Stomach (tissue), 9 donors: ENCODE measurements around the gene FMO5. TPM values are rescaled to one million over a fixed set of nuclear protein-coding genes. Genes with fewer than 3 reads are reported as not detected.

Experiments
- DNase-seq, 2 donors: peaks; one replicate each; pipeline versions ENCODE4 v3.0.0 to v3.0.0-alpha.2; 2013 to 2019
- H3K27ac ChIP-seq, 5 donors: fragments of 200-600 bp in 4 of 5; sonication (generic) in 4 of 5; one replicate each; pipeline ENCODE4 v1.5.1; 2013 to 2019; ENCODE audit warnings: mild to moderate bottlenecking in 1 of 5, moderate library complexity in 1 of 5
- H3K27me3 ChIP-seq, 3 donors: fragments of 200-600 bp; sonication (generic); one replicate each; pipeline ENCODE4 v1.5.1; 2017 to 2019; ENCODE audit warnings: mixed run types in 1 of 3
- H3K36me3 ChIP-seq, 4 donors: fragments of 200-600 bp; sonication (generic); 1 replicate in 3 of 4; 2 replicates in 1 of 4; pipeline ENCODE4 v1.5.1; 2016 to 2019
- H3K4me1 ChIP-seq, 4 donors: fragments of 200-600 bp; sonication (generic); one replicate each; pipeline ENCODE4 v1.5.1; 2016 to 2019
- H3K4me3 ChIP-seq, 4 donors: fragments of 200-600 bp; sonication (generic) in 3 of 4; one replicate each; pipeline ENCODE4 v1.5.1; 2016 to 2019; ENCODE audit warnings: mild to moderate bottlenecking in 1 of 4
- H3K9me3 ChIP-seq, 4 donors: fragments of 200-600 bp; sonication (generic); one replicate each; pipeline ENCODE4 v1.5.1; 2016 to 2019
- CTCF ChIP-seq, 7 experiments: fragments of 450-650 bp in 4 of 7; fragments of 200-600 bp in 3 of 7; sonication (generic) in 3 of 7; IDR thresholded peaks; one replicate each; pipeline ENCODE4 v1.5.1; 2016 to 2019; ENCODE audit warnings: antibody characterized with exemption in 7 of 7, control low read depth in 2 of 7, mild to moderate bottlenecking in 1 of 7
- EP300 ChIP-seq: sonication (generic); formaldehyde crosslinking; IDR thresholded peaks from one replicate; pipeline ENCODE4 v1.6.1; 2017; ENCODE audit warnings: antibody characterized with exemption
- POLR2A ChIP-seq, 4 donors: fragments of 450-650 bp; IDR thresholded peaks; one replicate each; pipeline ENCODE4 v1.6.1; 2016; ENCODE audit warnings: antibody characterized with exemption in 4 of 4, control low read depth in 2 of 4, mild to moderate bottlenecking in 1 of 4, moderate library complexity in 1 of 4
- POLR2AphosphoS5 ChIP-seq, 3 donors: sonication (generic); formaldehyde crosslinking; IDR thresholded peaks; one replicate each; pipeline ENCODE4 v1.6.1; 2016; ENCODE audit warnings: antibody characterized with exemption in 3 of 3
- WGBS, 5 donors: extraction: QIAGEN DNeasy Blood & Tissue Kit in 3 of 5; methylation state at CpG; one replicate each; pipeline versions ENCODE4 v1.1.5 to v1.1.7; 2013 to 2018; 5-methylcytosine and 5-hydroxymethylcytosine counted together
- intact Hi-C: fragments of 100-400 bp; cut with DNase I; formaldehyde crosslinking; loops from one replicate; pipeline ENCODE4 v1.15.1; 2023; ENCODE audit warnings: low total_unique reads
- polyA plus RNA-seq, 3 donors: library from polyadenylated mRNA; stranded (reverse); fragments of 200-250 nt; gene quantifications; one replicate each; pipeline ENCODE4 v1.2.3, GENCODE V29; 2013
- total RNA-seq, 5 donors: library from RNA; depleted of rRNA; stranded (reverse); fragments of >200 nt; gene quantifications; one replicate each; pipeline versions ENCODE4 v1.1.0 to v1.2.3, GENCODE V29; 2014 to 2016
- donor health status: healthy with polysubstance abuse.
- donor health status: Bipolar disorder and iron deficiency.
- donor health status: healthy.

FMO5 gene
- total and polyA plus RNA-seq, 8 donors: 11.3 to 201 (median 83.6) TPM

GRCh38 chr1:147238925-147239820 is 14.0 kb upstream of the FMO5 start:
- Histone ChIP-seq H3K36me3 (no peaks in the 10 kb centered on the region), H3K27me3 (no peaks in the 10 kb centered on the region), H3K4me1 (peaks cover 22 to 47% (median 42%) of the 10 kb centered on the region in 4 donors), H3K4me3 (no peak overlapping the region), H3K9me3 (no peaks in the 10 kb centered on the region), H3K27ac (peak overlapping the region in 4 of 5 donors; percentile 34 to 88 (median 74))
- TF ChIP-seq EP300 (no peak), POLR2A (IDR thresholded peaks at IDR 0.05) (no peak), CTCF (IDR thresholded peaks at IDR 0.05) (no peak)
- WGBS, 5 donors: 30 to 55% (median 43%) methylated on average over 11 of the region's 11 CpGs
- DNase-seq: no peak
- intact Hi-C loops: loop anchor here (5.0 kb wide), 1 partner anchor 62 kb away; no protein-coding TSS in a partner anchor

GRCh38 chr1:147238053-147238902 is 13.1 kb upstream of the FMO5 start:
- peak in 1 of 2 donors; percentile 53 for DNase-seq
- H3K27ac ChIP-seq: peak overlapping the region in 4 of 5 donors; percentile 63 to 88 (median 78)
- H3K27me3 ChIP-seq: no peaks in the 10 kb centered on the region
- peaks cover 18 to 38% (median 34%) of the 10 kb centered on the region in 4 donors for H3K4me1 ChIP-seq
- TF ChIP-seq POLR2AphosphoS5 (IDR thresholded peaks at IDR 0.05): peak in 2 of 3 donors; percentile 22 to 59
- no peak for TF ChIP-seq POLR2A (IDR thresholded peaks at IDR 0.05)
- TF ChIP-seq CTCF (IDR thresholded peaks at IDR 0.05): no peak
- H3K36me3 ChIP-seq: no peaks in the 10 kb centered on the region
- intact Hi-C loops: loop anchor here (5.0 kb wide), 1 partner anchor 61 kb away; no protein-coding TSS in a partner anchor
- WGBS, 5 donors: 23 to 40% (median 36%) methylated on average over 3 of the region's 3 CpGs
- H3K9me3 ChIP-seq: no peaks in the 10 kb centered on the region
- H3K4me3 ChIP-seq: no peak overlapping the region

GRCh38 chr1:147236959-147237791 is 12.0 kb upstream of the FMO5 start:
- 27 to 56% (median 47%) methylated on average over 3 of the region's 3 CpGs for WGBS, 5 donors
- peak; percentile 43 to 61 for DNase-seq

More at GRCh38 chr1:147236959-147237791, 12.0 kb upstream of the FMO5 start:
- peaks cover 18 to 35% (median 30%) of the 10 kb centered on the region in 4 donors for H3K4me1 ChIP-seq
- TF ChIP-seq CTCF (IDR thresholded peaks at IDR 0.05): no peak
- peak in 1 of 3 donors; percentile 6 for TF ChIP-seq POLR2AphosphoS5 (IDR thresholded peaks at IDR 0.05)
- peak overlapping the region; percentile 63 to 92 (median 85) for H3K27ac ChIP-seq
- H3K4me3 ChIP-seq: no peak overlapping the region
- H3K36me3 ChIP-seq: no peaks in the 10 kb centered on the region
- no peaks in the 10 kb centered on the region for H3K9me3 ChIP-seq
- intact Hi-C loops: loop anchor here (5.0 kb wide), 1 partner anchor 60 kb away; no protein-coding TSS in a partner anchor
- no peaks in the 10 kb centered on the region for H3K27me3 ChIP-seq
